Measurements from ENCODE around the gene ZHX3. TPM values are rescaled to one million over a fixed set of nuclear protein-coding genes. Genes with fewer than 3 reads are reported as not detected.

ZHX3 gene
- total and polyA plus RNA-seq, 2 of the 4 experiments (the other 2 are of a cell fraction): 25.0 to 28.0 TPM

- Histone ChIP-seq H3K9me1 (ENCODE audit: insufficient read depth, low read length) (no peaks in the 10 kb centered on the region; the same call in none of the 2 replicates), H3K56ac (ENCODE audit: extremely low read depth, insufficient read depth, low read length) (no peak overlapping the region), H2BK120ac (ENCODE audit: low read depth, low read length) (no peak overlapping the region), H3K79me1 (ENCODE audit: low read depth in 1 of 2, low read length in 2 of 2) (peaks cover 25 to 68% of the 10 kb centered on the region in 2 experiments), H4K20me1 (ENCODE audit: insufficient read depth, low read length) (peaks cover 10% of the 10 kb centered on the region; the same call in 1 of the 2 replicates), H2BK5ac (ENCODE audit: low read depth, low read length, poor library complexity, severe bottlenecking) (no peak overlapping the region), H3K18ac (ENCODE audit: low read depth, low read length) (no peak overlapping the region), H3K27ac (ENCODE audit: insufficient read depth, low read length) (no peak overlapping the region), H2AK5ac (ENCODE audit: low read depth, low read length) (no peak overlapping the region), H2AK9ac (replicated peaks; ENCODE audit: low read depth, low read length, poor library complexity) (no peak overlapping the region), H4K8ac (ENCODE audit: low read depth in 2 of 2, low read length in 2 of 2) (no peak overlapping the region), H2AFZ (replicated peaks; ENCODE audit: low read length, poor library complexity) (no peak overlapping the region), H3K23ac (ENCODE audit: low read depth, low read length) (no peak overlapping the region), H3K4me3 (ENCODE audit: insufficient read depth, low read depth, low read length) (no peak overlapping the region), H2BK15ac (ENCODE audit: low read depth, low read length) (no peak overlapping the region), H3K9me3 (ENCODE audit: control insufficient read depth, insufficient read depth, low read length) (no peaks in the 10 kb centered on the region), H4K5ac (ENCODE audit: low read depth, low read length) (no peak overlapping the region), H4K91ac (ENCODE audit: insufficient read depth, low read depth, low read length) (no peak overlapping the region), H3K4me1 (ENCODE audit: control insufficient read depth, insufficient read depth, low read length) (peaks cover 13% of the 10 kb centered on the region), H3K27me3 (ENCODE audit: control insufficient read depth, insufficient read depth, low read length) (no peaks in the 10 kb centered on the region), H3K4me2 (ENCODE audit: low read depth, low read length) (no peak overlapping the region), H3K36me3 (ENCODE audit: control insufficient read depth, insufficient read depth, low read length) (no peaks in the 10 kb centered on the region), H3K9ac (ENCODE audit: low read depth, low read length) (no peak overlapping the region), H3K4ac (ENCODE audit: low read depth, low read length) (no peak overlapping the region), H3K14ac (replicated peaks; ENCODE audit: low read depth, low read length) (no peak overlapping the region), H2BK20ac (ENCODE audit: low read depth, low read length) (no peak overlapping the region)
- ATAC-seq (ENCODE audit: low read depth): no peak
- intact Hi-C loops (cut with micrococcal nuclease): no loop called here
- BruUV-seq (replicated peaks): no TSS peak
- dilution Hi-C loops (cut with HindIII; ENCODE audit: low sequenced_read_pairs, unreplicated experiment): no loop called here
- ChIA-PET CTCF (no interaction called here), POLR2A (ENCODE audit: unreplicated experiment) (no interaction called here)
- no CpG with 5 or more reads among the region's 5 CpGs for WGBS, 2 experiments (ENCODE audit: extremely low coverage in 2 of 2, insufficient read length in 1 of 2)
- TF ChIP-seq NFE2L2 (IDR thresholded peaks at IDR 0.05; ENCODE audit: low read depth, low read length) (no peak), RCOR1 (IDR thresholded peaks at IDR 0.05; ENCODE audit: insufficient replicate concordance, low read length) (no peak), MXI1 (IDR thresholded peaks at IDR 0.05; ENCODE audit: borderline replicate concordance, low read depth, low read length) (no peak), CTCF (conservative IDR thresholded peaks at IDR 0.05; ENCODE audit: low read depth, low read length) (no peak), MAZ (IDR thresholded peaks at IDR 0.05; ENCODE audit: borderline replicate concordance, low read depth, low read length) (no peak), RAD21 (IDR thresholded peaks at IDR 0.05; ENCODE audit: low read length) (no peak), BHLHE40 (IDR thresholded peaks at IDR 0.05; ENCODE audit: low read depth, low read length) (no peak)
- in situ Hi-C loops (cut with MboI; ENCODE audit: low sequenced_read_pairs): no loop called here
- no peak for DNase-seq
Observed at GRCh38 chr20:41217422-41217821, 100.1 kb downstream of the ZHX3 start.
